Skin epidermis (tissue), 12 donors: ENCODE data around the gene FAM13A.

Source experiments
- H3K27ac ChIP-seq, 21 experiments: fragments of 200-600 bp; sonication (generic) in 11 of 21; one replicate each; pipeline ENCODE4 v1.5.0; 2020; ENCODE audit warnings: mild to moderate bottlenecking in 3 of 21, inconsistent platforms in 2 of 21, moderate library complexity in 2 of 21
- H3K4me3 ChIP-seq, 7 experiments: fragments of 200-600 bp; sonication (generic) in 2 of 7; one replicate each; pipeline ENCODE4 v1.5.0; 2020; ENCODE audit warnings: inconsistent platforms in 2 of 7, mild to moderate bottlenecking in 2 of 7, moderate library complexity in 1 of 7

FAM13A gene

DNA sequence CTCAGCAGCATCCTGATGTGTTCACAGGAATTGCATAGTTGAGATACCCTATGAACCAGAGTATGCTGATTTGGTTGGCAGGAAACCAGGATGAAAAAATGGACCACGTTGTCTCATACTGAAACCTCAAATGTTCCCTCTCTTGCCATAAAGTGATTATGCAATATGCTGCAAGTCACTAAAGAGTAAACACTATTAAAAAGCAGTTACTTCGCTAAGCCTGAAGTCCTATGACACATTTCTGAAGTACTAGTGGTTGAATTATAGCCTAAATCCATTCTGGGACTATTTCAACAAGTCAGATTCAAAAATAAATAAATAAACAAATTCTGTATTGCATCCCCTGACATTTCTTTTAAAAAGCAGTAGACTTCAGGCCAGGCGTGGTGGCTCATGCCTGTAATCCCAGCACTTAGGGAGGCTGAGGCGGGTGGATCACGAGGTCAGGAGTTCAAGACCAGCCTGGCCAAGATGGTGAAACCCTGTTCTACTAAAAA is 253.3 kb downstream of the FAM13A start:
- H3K4me3 ChIP-seq = no peak overlapping the region

GRCh38 chr4:88802585-88803286 is 254.2 kb downstream of the FAM13A start:
- Histone ChIP-seq H3K27ac (peak overlapping the region in 4 of 21 experiments; percentile 14 to 25 (median 18)), H3K4me3 (no peak overlapping the region)

More for the DNA sequence above, 253.3 kb downstream of the FAM13A start:
- peak overlapping the region in 4 of 21 experiments; percentile 20 to 66 (median 38) for H3K27ac ChIP-seq

GRCh38 chr4:88802138-88802537 is 254.8 kb downstream of the FAM13A start:
- H3K4me3 ChIP-seq = no peak overlapping the region
- no peak overlapping the region for H3K27ac ChIP-seq

GRCh38 chr4:88799900-88800299 is 257.1 kb downstream of the FAM13A start:
- no peak overlapping the region for H3K27ac ChIP-seq
- no peak overlapping the region for H3K4me3 ChIP-seq

- no peak overlapping the region for H3K4me3 ChIP-seq
- no peak overlapping the region for H3K27ac ChIP-seq
Observed at GRCh38 chr4:88797725-88798124, 259.3 kb downstream of the FAM13A start.

DNA sequence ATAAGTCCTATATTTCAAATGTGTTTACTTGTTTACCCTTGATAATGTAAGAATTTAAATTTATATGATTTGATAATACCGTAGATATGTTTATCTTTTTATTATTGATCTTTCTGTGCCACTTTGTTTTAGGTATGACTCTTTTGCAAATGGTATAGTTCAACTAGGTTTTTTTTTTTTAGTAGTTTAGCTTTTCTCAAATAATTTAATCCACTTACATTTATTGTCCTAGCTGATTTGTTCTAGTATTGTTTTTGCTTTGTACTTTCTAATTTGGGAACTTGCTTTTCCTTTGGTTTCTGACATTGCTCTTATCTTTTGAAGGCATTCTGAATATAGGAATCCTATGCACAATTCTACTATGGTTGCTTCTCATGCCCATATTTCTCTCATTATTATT is 260.4 kb downstream of the FAM13A start:
- Histone ChIP-seq H3K27ac (no peak overlapping the region), H3K4me3 (no peak overlapping the region)

DNA sequence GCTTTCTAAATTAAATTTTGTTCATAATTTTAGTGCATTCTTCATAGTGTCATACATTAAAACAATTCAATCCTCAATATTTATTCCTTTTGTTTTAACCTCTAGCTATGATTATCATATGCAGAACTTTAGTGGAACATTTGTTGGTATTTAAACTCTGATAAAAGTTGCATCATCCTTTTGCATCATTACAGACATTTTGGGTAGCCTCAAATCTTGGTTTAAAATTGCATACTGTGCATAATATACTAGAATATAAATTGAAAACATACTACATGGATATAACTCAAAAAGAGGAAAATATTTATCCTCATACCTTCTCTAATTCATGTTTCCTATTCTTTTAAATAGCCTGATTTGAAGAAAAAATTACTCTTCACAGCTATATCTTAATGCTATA is 262.0 kb downstream of the FAM13A start:
- Histone ChIP-seq H3K27ac (no peak overlapping the region), H3K4me3 (no peak overlapping the region)

DNA sequence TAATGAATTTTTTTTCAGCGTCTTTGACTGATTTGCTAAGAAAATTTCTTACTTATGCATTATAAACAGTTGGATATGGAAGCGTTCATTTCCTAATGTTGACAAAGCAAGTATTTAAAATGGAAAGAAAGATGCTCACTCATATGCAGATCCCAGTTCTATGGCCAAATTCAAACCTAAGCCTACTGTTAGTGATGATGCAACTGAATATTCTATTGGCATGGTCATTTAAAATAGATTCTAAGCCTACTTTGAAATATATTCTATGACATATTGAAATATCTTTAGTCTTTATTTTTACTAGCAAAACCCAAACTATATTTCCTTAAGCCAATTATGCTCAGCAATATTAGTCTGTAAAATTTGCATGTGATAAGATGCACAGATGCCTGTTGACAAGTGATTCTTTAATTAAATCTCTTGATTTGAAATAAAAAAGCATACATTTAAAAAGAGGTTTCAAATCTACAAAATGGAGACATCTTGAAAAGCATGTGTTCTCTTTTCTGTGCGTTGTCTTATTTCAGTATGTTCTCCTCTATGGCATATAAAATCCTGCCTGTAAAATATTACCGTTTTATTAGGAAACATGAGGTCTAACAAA is 262.8 kb downstream of the FAM13A start:
- H3K4me3 ChIP-seq = no peak overlapping the region
- no peak overlapping the region for H3K27ac ChIP-seq

- Histone ChIP-seq H3K27ac (peak overlapping the region in 1 of 21 experiments; percentile 11), H3K4me3 (no peak overlapping the region)
Observed at GRCh38 chr4:88793475-88793874, 263.5 kb downstream of the FAM13A start.

DNA sequence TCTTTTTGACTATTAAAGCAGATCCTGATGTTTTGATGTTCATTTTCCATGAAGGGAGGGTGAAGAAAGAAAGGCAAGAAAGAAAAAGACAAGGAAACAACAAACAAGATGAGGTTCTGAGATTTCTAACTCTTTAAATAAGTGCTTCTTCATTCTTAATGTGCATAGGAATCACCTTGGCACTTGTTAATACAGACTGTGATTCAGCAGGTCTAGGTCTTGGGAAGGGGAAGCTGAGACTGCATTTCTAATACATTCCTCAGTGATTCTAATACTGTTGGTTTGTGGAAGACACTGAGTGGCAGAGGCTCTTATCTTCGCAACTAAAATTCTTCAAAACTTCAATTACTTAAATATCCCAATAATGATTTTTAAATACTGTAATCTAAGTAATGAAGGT is 264.2 kb downstream of the FAM13A start:
- no peak overlapping the region for H3K4me3 ChIP-seq
- peak overlapping the region in 8 of 21 experiments; percentile 5 to 66 (median 31) for H3K27ac ChIP-seq

DNA sequence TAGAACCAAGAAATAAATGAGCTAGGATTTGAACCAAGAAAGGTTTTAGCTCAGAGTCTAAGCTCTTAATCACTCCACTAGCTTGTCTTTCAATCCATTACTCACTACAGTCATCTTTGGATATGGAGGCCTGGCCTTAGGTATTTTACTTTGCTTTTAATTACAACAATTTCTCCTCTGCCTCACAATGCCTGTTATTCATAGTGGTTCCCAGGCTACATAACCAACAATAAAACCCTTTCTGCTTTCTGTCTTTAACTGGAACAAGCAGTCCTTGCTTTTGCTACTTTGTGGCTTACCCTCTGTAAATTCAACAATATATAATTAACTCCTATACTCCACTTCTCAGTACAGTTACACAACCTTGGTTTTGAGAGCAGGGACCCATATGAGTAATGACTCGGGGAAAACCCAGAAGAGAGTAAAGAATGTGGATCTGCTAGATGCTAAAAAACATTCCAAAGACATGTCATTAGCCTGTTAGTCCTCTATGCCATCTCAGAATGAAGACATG is 264.7 kb downstream of the FAM13A start:
- Histone ChIP-seq H3K27ac (peak overlapping the region in 9 of 21 experiments; percentile 13 to 66 (median 43)), H3K4me3 (no peak overlapping the region)

- Histone ChIP-seq H3K4me3 (no peak overlapping the region), H3K27ac (peak overlapping the region in 3 of 21 experiments; percentile 13 to 62 (median 20))
Observed at GRCh38 chr4:88791274-88791673, 265.7 kb downstream of the FAM13A start.

GRCh38 chr4:88788895-88789294 is 268.1 kb downstream of the FAM13A start:
- Histone ChIP-seq H3K27ac (no peak overlapping the region), H3K4me3 (no peak overlapping the region)

DNA sequence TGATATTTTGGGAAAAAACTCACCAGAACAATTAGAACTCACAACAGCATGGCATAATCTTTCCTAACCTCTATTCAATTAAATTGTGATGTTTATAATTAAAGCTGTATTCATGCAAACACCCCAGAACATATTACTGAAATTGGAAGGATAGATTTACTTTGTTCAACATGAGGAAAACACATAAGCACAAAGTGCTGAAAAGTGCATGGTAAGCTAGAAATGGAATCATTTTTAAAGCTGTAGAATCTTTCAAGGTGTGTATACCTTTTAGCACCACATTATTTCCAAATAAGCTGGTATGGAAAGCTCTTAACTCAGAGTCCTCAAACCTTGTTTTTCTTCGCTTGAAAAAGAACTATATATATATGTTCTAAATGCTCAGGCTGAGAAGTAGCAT is 268.6 kb downstream of the FAM13A start:
- H3K27ac ChIP-seq = no peak overlapping the region

GRCh38 chr4:88786011-88786410 is 271.0 kb downstream of the FAM13A start:
- Histone ChIP-seq H3K27ac (no peak overlapping the region), H3K4me3 (no peak overlapping the region)

More for the DNA sequence above, 268.6 kb downstream of the FAM13A start:
- no peak overlapping the region for H3K4me3 ChIP-seq

- H3K27ac ChIP-seq = no peak overlapping the region
- H3K4me3 ChIP-seq = no peak overlapping the region
Observed at GRCh38 chr4:88780389-88780788, 276.6 kb downstream of the FAM13A start.

- Histone ChIP-seq H3K27ac (no peak overlapping the region), H3K4me3 (no peak overlapping the region)
Observed at GRCh38 chr4:88779431-88779830, 277.6 kb downstream of the FAM13A start.

GRCh38 chr4:88775529-88775928 is 281.5 kb downstream of the FAM13A start:
- H3K27ac ChIP-seq = no peak overlapping the region
- H3K4me3 ChIP-seq = no peak overlapping the region

DNA sequence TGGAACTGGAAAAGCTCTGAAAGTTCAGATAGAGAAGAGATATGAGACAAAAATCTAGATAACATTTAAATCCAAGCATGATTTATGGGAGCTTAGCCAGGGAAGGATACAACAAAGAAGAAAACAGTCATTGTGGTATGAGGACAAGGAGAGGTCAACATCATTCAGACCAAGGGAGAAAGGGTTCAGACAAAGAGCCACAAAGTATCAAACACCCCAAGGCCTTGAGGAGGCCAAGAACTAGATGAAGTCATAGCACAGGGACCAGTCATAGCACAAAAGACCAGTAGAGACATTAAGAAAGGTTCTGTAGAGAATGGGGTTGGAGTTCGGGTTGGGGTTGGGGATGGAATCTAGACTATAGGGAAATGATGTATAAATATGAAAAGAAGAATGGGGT is 282.0 kb downstream of the FAM13A start:
- Histone ChIP-seq H3K27ac (no peak overlapping the region), H3K4me3 (no peak overlapping the region)

DNA sequence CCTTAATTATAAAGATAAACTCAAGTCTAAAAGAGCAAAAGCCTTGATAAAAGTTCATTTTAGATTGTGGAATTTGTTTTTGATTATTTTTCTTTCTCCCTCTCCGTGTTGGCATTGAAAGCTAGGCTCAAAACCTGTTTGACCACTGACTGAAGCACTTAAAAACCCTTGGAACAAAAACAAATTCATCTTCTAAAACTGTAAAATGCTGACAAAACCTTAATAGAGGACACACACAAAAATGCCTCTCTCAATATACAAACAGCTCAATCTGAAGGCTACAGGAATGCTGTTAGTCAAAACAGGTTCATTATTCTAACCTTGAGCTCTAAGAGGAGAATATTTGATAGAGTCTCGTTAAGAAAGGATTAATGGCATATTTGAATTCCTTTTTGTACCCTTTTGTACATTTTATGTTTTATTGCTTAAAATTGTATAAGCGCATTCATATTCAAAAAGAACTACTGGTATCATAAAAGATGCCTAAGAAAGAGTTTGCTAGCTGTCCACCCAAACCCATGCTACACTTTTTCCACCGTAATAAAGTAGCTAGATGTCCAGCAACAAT is 285.0 kb downstream of the FAM13A start:
- H3K4me3 ChIP-seq = no peak overlapping the region
- peak overlapping the region in 1 of 21 experiments; percentile 17 for H3K27ac ChIP-seq

DNA sequence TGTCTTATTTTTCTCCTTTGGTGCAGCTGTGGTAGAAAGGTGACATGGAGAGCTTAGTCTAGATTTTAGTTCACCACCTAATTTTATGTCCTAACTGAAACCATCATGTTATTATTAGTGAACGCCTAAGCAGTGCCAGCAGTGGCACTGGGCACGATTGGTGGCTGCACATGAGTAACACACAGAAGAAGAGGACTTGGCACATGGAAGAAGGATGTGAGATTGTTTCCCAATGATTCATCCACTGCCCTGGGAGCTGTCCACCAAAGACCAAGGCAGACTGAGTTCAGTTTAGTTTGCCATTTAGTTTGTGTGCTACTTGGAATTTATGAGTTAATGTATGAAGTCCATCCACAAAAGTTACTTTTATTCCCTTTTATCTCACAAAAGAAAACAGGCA is 291.3 kb downstream of the FAM13A start:
- Histone ChIP-seq H3K4me3 (no peak overlapping the region), H3K27ac (no peak overlapping the region)
